Measurements from ENCODE around the gene TOX3.

The TOX3 gene

DNA sequence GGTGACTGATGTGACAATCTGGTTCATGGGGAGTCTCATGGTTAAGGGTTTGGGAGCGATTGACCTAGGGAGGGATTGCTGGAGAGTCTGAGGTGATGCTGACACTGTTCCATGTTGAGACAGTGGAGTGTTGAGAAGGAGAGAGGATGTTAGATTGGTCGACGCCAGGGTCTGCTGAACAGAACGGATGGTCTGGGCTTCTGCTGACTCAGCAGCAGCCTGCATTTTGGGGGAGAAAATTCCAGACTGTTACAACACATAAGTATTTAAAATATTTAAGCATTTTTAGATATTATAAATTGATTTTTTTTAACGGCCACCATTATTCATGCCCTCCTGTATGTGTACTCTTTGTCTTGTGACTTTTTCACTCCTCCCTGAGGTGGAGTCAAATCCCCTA lies 107.2 kb downstream of the TOX3 start:
- TF ChIP-seq, protein P1, sequence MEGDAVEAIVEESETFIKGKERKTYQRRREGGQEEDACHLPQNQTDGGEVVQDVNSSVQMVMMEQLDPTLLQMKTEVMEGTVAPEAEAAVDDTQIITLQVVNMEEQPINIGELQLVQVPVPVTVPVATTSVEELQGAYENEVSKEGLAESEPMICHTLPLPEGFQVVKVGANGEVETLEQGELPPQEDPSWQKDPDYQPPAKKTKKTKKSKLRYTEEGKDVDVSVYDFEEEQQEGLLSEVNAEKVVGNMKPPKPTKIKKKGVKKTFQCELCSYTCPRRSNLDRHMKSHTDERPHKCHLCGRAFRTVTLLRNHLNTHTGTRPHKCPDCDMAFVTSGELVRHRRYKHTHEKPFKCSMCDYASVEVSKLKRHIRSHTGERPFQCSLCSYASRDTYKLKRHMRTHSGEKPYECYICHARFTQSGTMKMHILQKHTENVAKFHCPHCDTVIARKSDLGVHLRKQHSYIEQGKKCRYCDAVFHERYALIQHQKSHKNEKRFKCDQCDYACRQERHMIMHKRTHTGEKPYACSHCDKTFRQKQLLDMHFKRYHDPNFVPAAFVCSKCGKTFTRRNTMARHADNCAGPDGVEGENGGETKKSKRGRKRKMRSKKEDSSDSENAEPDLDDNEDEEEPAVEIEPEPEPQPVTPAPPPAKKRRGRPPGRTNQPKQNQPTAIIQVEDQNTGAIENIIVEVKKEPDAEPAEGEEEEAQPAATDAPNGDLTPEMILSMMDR (IDR thresholded peaks at IDR 0.05; ENCODE audit: low read depth, low read length), result no peak
- no peak overlapping the region for H3K4me3 ChIP-seq (replicated peaks in 1 of 2; ENCODE audit: low read depth in 2 of 2, low read length in 2 of 2)
- no peak for DNase-seq (ENCODE audit: low read depth in 2 of 2)

GRCh38 chr16:52439171-52439701 lies 107.7 kb downstream of the TOX3 start:
- no peak for DNase-seq (ENCODE audit: low read depth in 2 of 2)
- no peak overlapping the region for H3K4me3 ChIP-seq (replicated peaks in 1 of 2; ENCODE audit: low read depth in 2 of 2, low read length in 2 of 2)
- TF ChIP-seq, protein P1 (IDR thresholded peaks at IDR 0.05; ENCODE audit: low read depth, low read length), result no peak

- no peak overlapping the region for H3K4me3 ChIP-seq (replicated peaks in 1 of 2; ENCODE audit: low read depth in 2 of 2, low read length in 2 of 2)
- TF ChIP-seq, protein P1 (IDR thresholded peaks at IDR 0.05; ENCODE audit: low read depth, low read length), result no peak
- no peak for DNase-seq (ENCODE audit: low read depth in 2 of 2)
Observed at GRCh38 chr16:52437277-52437670, 109.7 kb downstream of the TOX3 start.

GRCh38 chr16:52436339-52437276 lies 110.3 kb downstream of the TOX3 start:
- no peak for DNase-seq (ENCODE audit: low read depth in 2 of 2)
- TF ChIP-seq, protein P1 (IDR thresholded peaks at IDR 0.05; ENCODE audit: low read depth, low read length), result no peak
- no peak overlapping the region for H3K4me3 ChIP-seq (replicated peaks in 1 of 2; ENCODE audit: low read depth in 2 of 2, low read length in 2 of 2)

- TF ChIP-seq, protein P1 (IDR thresholded peaks at IDR 0.05; ENCODE audit: low read depth, low read length), result no peak
- no peak for DNase-seq (ENCODE audit: low read depth in 2 of 2)
- no peak overlapping the region for H3K4me3 ChIP-seq (replicated peaks in 1 of 2; ENCODE audit: low read depth in 2 of 2, low read length in 2 of 2)
Observed at GRCh38 chr16:52434224-52434623, 112.7 kb downstream of the TOX3 start.

DNA sequence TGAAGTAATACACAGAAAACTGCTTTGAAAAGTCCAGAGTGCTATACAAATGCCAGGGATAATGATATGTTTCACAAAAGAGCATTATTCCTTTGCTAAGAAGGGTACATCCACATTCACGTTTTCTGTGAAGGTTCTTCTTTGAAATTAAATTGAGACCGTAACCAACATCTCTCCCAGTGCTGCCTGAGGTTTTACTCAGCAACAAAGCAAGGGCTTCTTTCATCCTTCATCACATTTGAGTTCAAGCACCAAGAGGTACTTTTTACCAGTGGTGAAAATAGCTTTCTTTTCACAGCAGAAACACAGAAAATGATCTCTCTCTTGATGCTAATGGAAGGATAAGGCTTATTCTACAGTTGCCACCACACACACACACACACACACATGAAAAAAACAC lies 113.3 kb downstream of the TOX3 start:
- TF ChIP-seq, protein P1 (IDR thresholded peaks at IDR 0.05; ENCODE audit: low read depth, low read length), result no peak
- no peak for DNase-seq (ENCODE audit: low read depth in 2 of 2)
- no peak overlapping the region for H3K4me3 ChIP-seq (replicated peaks in 1 of 2; ENCODE audit: low read depth in 2 of 2, low read length in 2 of 2)
